Measurements from ENCODE around the gene NEUROD2.
A peak's percentile ranks its signal among the peaks of the same experiment; 100 is the strongest.
"Not testable (repeated sequence)": the region's sequence is repeated elsewhere in the genome, so short reads cannot be mapped to it uniquely, and the experiment has no call there.

Gene NEUROD2

DNA sequence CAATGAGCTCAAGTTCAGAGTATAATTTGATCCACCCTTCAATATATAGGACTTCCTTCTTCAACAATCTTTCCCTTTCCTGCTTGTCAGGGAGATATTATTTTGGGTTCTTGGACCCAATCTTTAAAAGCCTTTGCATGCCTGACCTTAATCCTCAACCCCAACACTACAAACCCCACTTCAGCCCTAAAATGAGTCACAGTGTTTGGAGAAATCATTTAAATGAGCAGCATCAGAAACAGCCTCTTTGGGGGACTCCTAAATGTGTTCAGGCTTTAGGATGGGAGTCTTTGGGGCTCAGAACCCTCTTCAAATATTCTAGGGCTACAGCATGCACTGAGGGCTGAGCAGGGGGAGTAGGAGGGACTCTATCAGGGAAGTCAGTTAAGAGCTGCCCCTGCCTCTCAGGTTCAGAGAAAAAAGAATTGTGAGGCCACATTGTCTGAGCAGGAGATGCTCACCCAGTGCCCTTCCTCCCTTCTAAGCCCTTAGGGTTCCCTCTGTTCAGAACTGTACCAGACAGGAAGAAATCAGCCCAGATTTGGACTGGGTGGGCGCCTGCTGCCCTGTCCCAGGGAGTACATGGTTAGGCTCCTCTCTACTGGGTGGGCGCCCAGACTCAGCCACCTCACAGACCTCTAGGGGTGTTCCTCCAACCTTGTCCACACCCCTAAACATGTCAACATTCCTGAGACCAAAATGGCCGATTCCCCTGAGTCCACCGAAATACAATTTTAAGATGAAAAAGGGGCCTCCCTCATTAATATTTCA, 5.0 kb downstream of the NEUROD2 start:
- no peak for DNase-seq (ENCODE audit: low read depth in 2 of 2)

GRCh38 chr17:39601758-39602532, 5.8 kb downstream of the NEUROD2 start:
- no peak for DNase-seq (ENCODE audit: low read depth in 2 of 2)

- DNase-seq (ENCODE audit: low read depth in 2 of 2), result no peak
Measured at GRCh38 chr17:39600997-39601597, 6.6 kb downstream of the NEUROD2 start.

DNA sequence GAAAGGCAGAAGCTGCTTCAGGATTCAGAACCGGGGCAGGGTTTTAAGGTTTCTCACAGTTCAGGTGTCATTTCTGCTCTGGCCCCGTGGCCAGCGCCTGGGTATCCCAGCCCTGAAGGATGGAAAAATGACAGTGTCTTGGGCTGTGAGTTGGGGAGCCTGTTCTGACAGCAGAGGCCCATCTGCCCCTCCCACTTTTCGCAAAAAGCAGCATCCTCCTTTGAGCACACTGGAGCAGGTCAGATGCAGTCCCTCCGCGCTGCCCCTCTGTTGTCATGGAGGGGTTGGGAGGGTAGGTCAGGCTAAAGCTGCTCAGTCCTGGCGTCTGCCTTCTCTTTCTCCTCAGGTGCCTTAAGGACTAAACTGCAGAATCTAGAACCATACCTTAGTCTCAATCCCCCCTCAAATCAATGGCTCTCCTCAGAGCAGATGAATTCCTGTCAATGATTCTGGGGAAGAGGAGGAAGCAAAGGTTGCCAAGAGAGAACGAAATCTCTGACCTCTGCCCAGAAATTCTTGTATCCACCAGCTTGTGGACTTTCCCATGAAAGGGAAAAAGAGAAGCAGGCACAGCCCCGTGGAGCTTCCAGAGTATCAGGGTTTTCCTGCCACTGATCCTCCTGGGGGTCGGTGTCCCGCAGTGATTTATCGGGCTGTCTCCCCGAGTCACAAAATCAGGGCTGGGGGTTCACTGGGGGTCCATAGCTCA, 7.3 kb downstream of the NEUROD2 start:
- no peak for DNase-seq (ENCODE audit: low read depth in 2 of 2)

DNA sequence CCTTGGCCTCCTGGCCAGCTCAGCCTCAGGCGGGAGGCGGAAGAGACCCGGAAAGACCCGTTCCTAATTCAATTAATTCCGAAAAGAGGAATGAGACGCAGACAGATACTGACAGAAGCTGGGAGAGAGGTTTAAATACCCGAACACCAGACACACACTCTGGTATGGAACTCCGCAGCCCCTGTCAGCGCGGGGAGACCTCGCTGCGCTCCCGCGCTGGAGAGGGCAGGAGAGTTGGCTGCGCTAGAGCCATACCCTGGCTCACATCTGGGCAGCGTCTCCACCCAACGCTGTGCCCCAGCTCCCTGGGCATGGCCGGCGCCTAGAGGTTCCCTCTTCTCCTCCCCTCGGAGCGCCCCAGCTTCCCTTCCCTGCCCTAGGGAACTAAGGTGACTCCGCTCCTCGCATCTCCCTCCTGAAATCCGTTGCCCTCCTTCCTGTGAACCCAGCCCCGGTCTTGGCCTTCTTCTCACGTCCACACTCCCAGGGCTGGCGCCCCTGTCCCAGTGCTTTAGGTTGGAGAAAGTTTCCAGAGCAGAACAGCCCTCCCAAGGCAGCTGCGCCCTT, 8.0 kb downstream of the NEUROD2 start:
- no peak for DNase-seq (ENCODE audit: low read depth in 2 of 2)

- DNase-seq (ENCODE audit: low read depth in 2 of 2), result no peak
Measured at GRCh38 chr17:39599004-39599664, 8.6 kb downstream of the NEUROD2 start.

GRCh38 chr17:39598630-39599003, 9.1 kb downstream of the NEUROD2 start:
- no peak for DNase-seq (ENCODE audit: low read depth in 2 of 2)

GRCh38 chr17:39598047-39598481, 9.7 kb downstream of the NEUROD2 start:
- no peak for DNase-seq (ENCODE audit: low read depth in 2 of 2)

DNA sequence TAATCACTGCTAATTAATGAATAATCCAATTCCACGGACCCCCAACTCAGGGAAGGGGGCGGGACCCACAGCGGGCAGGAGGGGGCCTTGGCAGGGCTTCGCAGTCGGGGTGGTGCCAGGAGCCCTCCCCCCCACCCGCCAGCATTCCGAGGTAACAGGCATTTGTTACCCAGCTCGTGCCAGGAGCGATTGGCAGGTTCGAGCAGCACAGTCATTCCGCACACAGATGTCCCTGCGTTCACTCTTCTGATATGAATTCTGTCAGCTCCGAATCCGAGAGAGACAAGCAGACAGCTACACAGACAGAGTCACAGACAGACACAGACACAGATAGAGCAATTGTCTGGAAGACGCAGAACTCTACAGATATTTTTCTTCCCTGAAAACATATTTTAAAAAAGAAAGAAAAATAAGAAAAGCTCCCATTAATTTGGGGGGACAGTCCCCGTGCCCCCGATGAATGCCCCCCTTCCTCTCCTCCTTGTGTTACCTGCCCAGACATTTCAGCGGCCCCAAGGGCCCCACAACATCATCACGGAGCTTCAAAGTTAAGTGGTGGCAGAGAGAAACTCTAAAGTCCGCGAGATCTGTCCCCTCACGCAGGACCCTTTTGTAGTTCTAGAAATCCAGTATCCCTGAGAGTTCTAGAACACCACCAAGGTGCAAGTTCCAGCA, 10.2 kb downstream of the NEUROD2 start:
- DNase-seq (ENCODE audit: low read depth in 2 of 2), result no peak

DNA sequence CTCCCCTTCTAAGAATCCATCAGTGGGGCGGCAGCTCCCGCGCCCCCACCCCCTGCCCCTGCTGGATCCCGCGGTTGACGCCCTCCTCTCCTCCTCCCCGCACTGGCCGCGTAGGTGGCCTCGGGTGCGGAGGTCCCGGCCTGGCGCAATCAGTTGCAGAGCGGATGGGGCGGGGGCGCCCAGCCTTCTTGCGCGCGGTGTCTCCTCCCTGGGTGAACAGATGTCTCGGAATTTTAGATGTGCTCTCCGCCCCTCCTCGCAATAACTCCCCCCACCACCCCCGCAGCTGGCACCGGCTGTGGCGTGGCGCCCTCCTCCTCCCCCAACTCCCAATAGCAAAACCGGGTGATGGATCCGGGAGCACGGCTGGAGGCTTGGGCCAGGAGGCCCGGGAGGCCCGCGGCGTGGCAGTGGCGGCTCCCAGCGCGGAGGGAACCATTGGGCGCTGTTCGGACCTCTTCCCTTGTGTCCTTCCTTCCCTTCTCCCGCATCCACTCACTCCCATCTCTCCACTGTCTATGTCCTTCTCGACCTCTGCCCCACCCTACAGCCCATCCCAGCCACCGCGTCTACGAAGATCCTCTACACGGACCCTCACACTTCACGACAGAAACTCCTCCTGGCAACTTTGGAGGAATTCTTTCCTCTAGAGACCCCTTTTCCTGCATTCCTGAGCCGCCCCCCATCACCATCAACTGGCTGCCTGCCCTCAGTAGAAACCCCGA, 11.0 kb downstream of the NEUROD2 start:
- DNase-seq (ENCODE audit: low read depth in 2 of 2), result no peak

DNA sequence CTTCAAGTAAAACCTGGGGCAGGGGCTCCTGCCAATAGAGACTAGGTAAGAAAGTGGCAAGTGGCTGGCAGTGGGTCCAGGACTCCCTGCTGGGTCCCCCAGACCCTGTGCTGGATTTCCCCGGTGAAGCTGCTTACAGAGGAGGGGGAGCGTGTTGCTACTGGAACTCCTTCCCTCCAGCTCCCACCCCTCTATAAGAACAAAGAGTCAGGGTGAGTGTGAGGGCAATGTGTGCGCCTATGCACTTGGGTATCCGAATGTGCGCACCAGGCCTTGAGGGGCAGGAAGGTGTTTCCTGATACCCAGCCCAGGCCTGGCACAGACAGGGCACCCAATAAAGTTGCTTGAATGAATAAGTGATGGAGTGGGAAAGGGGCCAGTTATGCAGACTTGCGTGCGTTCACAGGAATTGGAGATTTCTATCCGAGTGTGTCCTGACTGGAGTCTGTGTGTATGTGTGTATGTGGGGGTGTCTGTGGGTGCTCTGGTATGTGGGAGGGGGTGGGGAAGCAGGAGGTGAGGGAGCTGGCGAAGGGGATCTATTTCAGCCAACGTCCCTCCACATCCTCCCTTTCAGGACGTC, 11.7 kb downstream of the NEUROD2 start:
- no peak for DNase-seq (ENCODE audit: low read depth in 2 of 2)

DNA sequence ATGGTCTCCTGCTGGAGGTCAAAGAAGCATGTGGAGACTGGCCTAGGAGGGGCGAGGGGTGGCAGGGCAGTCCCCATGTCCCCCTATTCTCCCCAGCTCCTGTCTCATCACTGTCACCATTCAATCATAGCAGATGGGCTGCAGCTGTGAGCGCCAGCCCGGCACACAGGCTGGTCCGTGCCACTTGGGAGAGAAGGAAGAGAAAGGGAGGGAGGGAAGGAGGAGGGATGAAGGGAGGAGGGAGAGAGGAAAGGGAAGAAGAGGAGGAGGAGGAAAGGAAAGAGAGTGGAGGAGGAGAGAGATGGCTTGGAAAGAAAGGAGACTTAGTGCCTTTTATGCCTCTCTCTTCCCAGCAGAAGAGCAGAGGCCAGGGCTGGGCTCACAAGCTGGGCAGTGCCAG, 12.4 kb downstream of the NEUROD2 start:
- no peak for DNase-seq (ENCODE audit: low read depth in 2 of 2)

GRCh38 chr17:39593371-39593770, 14.3 kb downstream of the NEUROD2 start:
- no peak for DNase-seq (ENCODE audit: low read depth in 2 of 2)

- DNase-seq (ENCODE audit: low read depth in 2 of 2), result peak in 1 of 2 experiments; percentile 6
Measured at GRCh38 chr17:39591958-39592954, 15.5 kb downstream of the NEUROD2 start.

DNA sequence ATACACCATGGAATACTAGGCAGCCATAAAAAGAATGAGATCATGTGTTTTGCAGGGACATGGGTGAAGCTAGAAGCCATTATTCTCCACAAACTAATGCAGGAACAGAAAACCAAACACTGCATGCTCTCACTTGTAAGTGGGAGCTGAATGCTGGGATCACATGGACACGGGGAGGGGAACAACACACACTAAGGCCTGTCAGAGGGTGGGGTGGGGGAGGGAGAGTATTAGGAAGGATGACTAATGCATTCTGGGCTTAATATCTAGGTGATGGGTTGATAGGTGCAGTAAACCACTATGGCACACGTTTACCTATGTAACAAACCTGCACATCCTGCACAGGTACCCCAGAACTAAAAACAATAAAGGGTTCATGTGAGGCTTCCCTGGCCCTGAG, 17.5 kb downstream of the NEUROD2 start:
- DNase-seq (ENCODE audit: low read depth in 2 of 2), result not testable (repeated sequence)

DNA sequence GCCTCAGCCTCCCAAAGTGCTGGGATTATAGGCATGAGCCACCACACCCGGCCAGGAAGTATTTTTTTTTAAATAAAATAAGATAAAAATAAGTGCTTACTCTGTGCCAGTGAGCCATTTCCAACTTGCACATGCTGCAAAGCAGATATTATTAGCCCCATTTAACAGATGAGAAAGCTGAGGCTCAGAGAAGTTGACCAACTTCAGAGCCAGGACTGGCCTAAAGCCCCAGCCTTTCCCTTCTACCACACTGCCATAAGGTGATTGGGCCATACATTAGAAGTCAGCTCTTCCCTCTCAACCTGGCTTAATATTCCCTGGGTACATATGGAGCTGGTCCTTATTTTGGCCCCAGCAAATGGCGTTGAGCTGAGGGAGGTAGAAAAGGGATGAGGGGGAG, 25.1 kb downstream of the NEUROD2 start:
- DNase-seq (ENCODE audit: low read depth in 2 of 2), result no peak

DNA sequence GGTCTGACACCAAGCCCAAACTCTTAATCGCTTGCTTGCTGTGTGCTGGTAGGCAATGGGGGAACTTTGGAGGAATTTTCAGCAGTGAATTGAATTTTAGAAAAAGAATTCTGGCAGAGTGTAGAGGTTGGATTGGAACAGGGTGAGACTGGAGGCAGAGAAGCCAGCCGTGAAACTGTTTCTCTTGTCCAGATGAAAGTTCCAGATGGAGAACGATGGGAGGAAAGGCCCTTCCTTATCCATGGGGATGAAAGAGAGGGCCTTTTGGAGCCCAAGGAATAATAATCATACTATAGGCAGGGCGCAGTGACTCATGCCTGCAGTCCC, 26.0 kb downstream of the NEUROD2 start:
- DNase-seq (ENCODE audit: low read depth in 2 of 2), result no peak

- DNase-seq (ENCODE audit: low read depth in 2 of 2), result no peak
Measured at GRCh38 chr17:39581071-39581758, 26.5 kb downstream of the NEUROD2 start.
